Upper lobe of left lung (tissue), 4 donors: ENCODE data around the gene EIF3B.

Experiments
- CTCF ChIP-seq, 6 experiments: fragments of 450-650 bp in 4 of 6; fragments of 200-600 bp in 2 of 6; sonication (generic) in 2 of 6; IDR thresholded peaks; one replicate each; pipeline ENCODE4 v1.5.1; 2016 to 2019; ENCODE audit warnings: antibody characterized with exemption in 6 of 6
- EP300 ChIP-seq, 4 donors: sonication (generic); formaldehyde crosslinking; IDR thresholded peaks; one replicate each; pipeline ENCODE4 v1.5.1; 2017; ENCODE audit warnings: antibody characterized with exemption in 4 of 4, control low read depth in 2 of 4
- POLR2A ChIP-seq, 4 donors: fragments of 450-650 bp; IDR thresholded peaks; one replicate each; pipeline ENCODE4 v1.5.1; 2016 to 2017; ENCODE audit warnings: antibody characterized with exemption in 4 of 4, mild to moderate bottlenecking in 2 of 4
- POLR2AphosphoS5 ChIP-seq, 2 donors: sonication (generic); formaldehyde crosslinking; IDR thresholded peaks; one replicate each; pipeline ENCODE4 v1.5.1; 2017; ENCODE audit warnings: antibody characterized with exemption in 2 of 2

GRCh38 chr7:2380461-2380860 is 25.8 kb downstream of the EIF3B start:
- TF ChIP-seq POLR2A (IDR thresholded peaks at IDR 0.05) (no peak), CTCF (IDR thresholded peaks at IDR 0.05) (no peak), EP300 (IDR thresholded peaks at IDR 0.05) (no peak), POLR2AphosphoS5 (IDR thresholded peaks at IDR 0.05) (no peak)
